Measurements from ENCODE around the gene ZNRF1.

The ZNRF1 gene

GRCh38 chr16:75103994-75104393 lies 105.2 kb downstream of the ZNRF1 start:
- no peak for TF ChIP-seq TCF12 (IDR thresholded peaks at IDR 0.05; ENCODE audit: low read depth)
- TF ChIP-seq REST (IDR thresholded peaks at IDR 0.05; ENCODE audit: low read depth) = no peak
- TF ChIP-seq ZBTB7A (IDR thresholded peaks at IDR 0.05; ENCODE audit: low read depth) = no peak
- no peak for TF ChIP-seq CEBPB (IDR thresholded peaks at IDR 0.05)
- TF ChIP-seq EGR1 (IDR thresholded peaks at IDR 0.05) = no peak
- TF ChIP-seq YY1 (IDR thresholded peaks at IDR 0.05; ENCODE audit: low read depth) = no peak
- TF ChIP-seq TAF1 (IDR thresholded peaks at IDR 0.05; ENCODE audit: low read depth) = no peak
- TF ChIP-seq USF1 (IDR thresholded peaks at IDR 0.05) = no peak
- TF ChIP-seq FOXM1 (IDR thresholded peaks at IDR 0.05; ENCODE audit: borderline replicate concordance, low read depth) = no peak
- TF ChIP-seq CREB1 (IDR thresholded peaks at IDR 0.05; ENCODE audit: low read depth) = no peak
- no peak for TF ChIP-seq RAD21 (IDR thresholded peaks at IDR 0.05; ENCODE audit: low read depth)
- TF ChIP-seq MAX (IDR thresholded peaks at IDR 0.05) = no peak
- TF ChIP-seq TEAD4 (IDR thresholded peaks at IDR 0.05) = no peak
- no peak for TF ChIP-seq EP300 (IDR thresholded peaks at IDR 0.05; ENCODE audit: borderline replicate concordance)
- TF ChIP-seq NFIC (IDR thresholded peaks at IDR 0.05) = no peak

- TF ChIP-seq NFIC (IDR thresholded peaks at IDR 0.05) = no peak
- no peak for TF ChIP-seq USF1 (IDR thresholded peaks at IDR 0.05)
- TF ChIP-seq TEAD4 (IDR thresholded peaks at IDR 0.05) = no peak
- TF ChIP-seq REST (IDR thresholded peaks at IDR 0.05; ENCODE audit: low read depth) = no peak
- TF ChIP-seq CEBPB (IDR thresholded peaks at IDR 0.05) = no peak
- TF ChIP-seq FOXM1 (IDR thresholded peaks at IDR 0.05; ENCODE audit: borderline replicate concordance, low read depth) = no peak
- TF ChIP-seq RAD21 (IDR thresholded peaks at IDR 0.05; ENCODE audit: low read depth) = no peak
- no peak for TF ChIP-seq YY1 (IDR thresholded peaks at IDR 0.05; ENCODE audit: low read depth)
- no peak for TF ChIP-seq TCF12 (IDR thresholded peaks at IDR 0.05; ENCODE audit: low read depth)
- TF ChIP-seq EP300 (IDR thresholded peaks at IDR 0.05; ENCODE audit: borderline replicate concordance) = no peak
- no peak for TF ChIP-seq ZBTB7A (IDR thresholded peaks at IDR 0.05; ENCODE audit: low read depth)
Observed at GRCh38 chr16:75104836-75105235, 106.0 kb downstream of the ZNRF1 start.

- TF ChIP-seq FOXM1 (IDR thresholded peaks at IDR 0.05; ENCODE audit: borderline replicate concordance, low read depth) = no peak
- TF ChIP-seq MAX (IDR thresholded peaks at IDR 0.05) = no peak
- TF ChIP-seq EP300 (IDR thresholded peaks at IDR 0.05; ENCODE audit: borderline replicate concordance) = no peak
- no peak for TF ChIP-seq NFIC (IDR thresholded peaks at IDR 0.05)
- no peak for TF ChIP-seq TCF12 (IDR thresholded peaks at IDR 0.05; ENCODE audit: low read depth)
- no peak for TF ChIP-seq CEBPB (IDR thresholded peaks at IDR 0.05)
- no peak for TF ChIP-seq REST (IDR thresholded peaks at IDR 0.05; ENCODE audit: low read depth)
- no peak for TF ChIP-seq RAD21 (IDR thresholded peaks at IDR 0.05; ENCODE audit: low read depth)
- TF ChIP-seq ZBTB7A (IDR thresholded peaks at IDR 0.05; ENCODE audit: low read depth) = no peak
- TF ChIP-seq TEAD4 (IDR thresholded peaks at IDR 0.05) = no peak
Observed at GRCh38 chr16:75105306-75106061, 106.7 kb downstream of the ZNRF1 start.

Data from Ishikawa (cell line).